HG03432 (cell line): ENCODE results near the gene CRB1.

Source experiments
- ATAC-seq: cut with Tn5 transposase; IDR thresholded peaks from one replicate; pipeline ENCODE4 v1.9.1; 2021; ENCODE audit warnings: mild to moderate bottlenecking, moderate library complexity; ENCODE audit not compliant: unreplicated experiment

CRB1 gene

GRCh38 chr1:197268012-197268411 lies at the start of gene CRB1:
CRB1 (plus strand) TSS chr1:197268252; CDS start chr1:197268413, 161 bp downstream.
- ATAC-seq: no peak

- no peak for ATAC-seq
These were observed 49.2 kb upstream of the CRB1 start for GRCh38 chr1:197218857-197219256.

GRCh38 chr1:197222025-197222685 lies 45.9 kb upstream of the CRB1 start:
- ATAC-seq: no peak

GRCh38 chr1:197222780-197223179 lies 45.3 kb upstream of the CRB1 start:
- ATAC-seq: no peak

- ATAC-seq: no peak
These were observed 43.9 kb upstream of the CRB1 start for GRCh38 chr1:197224160-197224559.

- no peak for ATAC-seq
These were observed 42.4 kb upstream of the CRB1 start for GRCh38 chr1:197225611-197226010.

GRCh38 chr1:197234581-197234980 lies 33.5 kb upstream of the CRB1 start:
- ATAC-seq: no peak

- no peak for ATAC-seq
These were observed 32.7 kb upstream of the CRB1 start for GRCh38 chr1:197235355-197235754.

GRCh38 chr1:197247465-197247864 lies 20.6 kb upstream of the CRB1 start:
- no peak for ATAC-seq

- no peak for ATAC-seq
These were observed 18.7 kb upstream of the CRB1 start for GRCh38 chr1:197249324-197249723.

GRCh38 chr1:197250616-197251015 lies 17.4 kb upstream of the CRB1 start:
- no peak for ATAC-seq

- no peak for ATAC-seq
These were observed 15.1 kb upstream of the CRB1 start for GRCh38 chr1:197252973-197253372.

- no peak for ATAC-seq
These were observed 13.2 kb upstream of the CRB1 start for GRCh38 chr1:197254866-197255265.

GRCh38 chr1:197264936-197265567 lies 3.0 kb upstream of the CRB1 start:
- no peak for ATAC-seq

- ATAC-seq: no peak
These were observed 1.0 kb downstream of the CRB1 start for GRCh38 chr1:197269053-197269452.

- no peak for ATAC-seq
These were observed 4.7 kb downstream of the CRB1 start for GRCh38 chr1:197272791-197273190.

- ATAC-seq: no peak
These were observed 9.1 kb downstream of the CRB1 start for GRCh38 chr1:197277166-197277565.

GRCh38 chr1:197284325-197284724 lies 16.3 kb downstream of the CRB1 start:
- ATAC-seq: no peak

GRCh38 chr1:197284966-197285365 lies 16.9 kb downstream of the CRB1 start:
- no peak for ATAC-seq

- no peak for ATAC-seq
These were observed 17.6 kb downstream of the CRB1 start for GRCh38 chr1:197285526-197286205.

GRCh38 chr1:197286634-197287033 lies 18.6 kb downstream of the CRB1 start:
- ATAC-seq: no peak

- no peak for ATAC-seq
These were observed 19.8 kb downstream of the CRB1 start for GRCh38 chr1:197287863-197288262.
